Activated CD4-positive, alpha-beta T cell treated with anti-CD3 and anti-CD28 coated beads for 4 hours (primary cell): ENCODE data around the gene OTOGL.
"Not testable (repeated sequence)": the region's sequence is repeated elsewhere in the genome, so short reads cannot be mapped to it uniquely, and the experiment has no call there.

Experiments
- DNase-seq, 2 donors: peaks; one replicate each; pipeline ENCODE4 v3.0.0-alpha.2; 2020

OTOGL gene

DNA sequence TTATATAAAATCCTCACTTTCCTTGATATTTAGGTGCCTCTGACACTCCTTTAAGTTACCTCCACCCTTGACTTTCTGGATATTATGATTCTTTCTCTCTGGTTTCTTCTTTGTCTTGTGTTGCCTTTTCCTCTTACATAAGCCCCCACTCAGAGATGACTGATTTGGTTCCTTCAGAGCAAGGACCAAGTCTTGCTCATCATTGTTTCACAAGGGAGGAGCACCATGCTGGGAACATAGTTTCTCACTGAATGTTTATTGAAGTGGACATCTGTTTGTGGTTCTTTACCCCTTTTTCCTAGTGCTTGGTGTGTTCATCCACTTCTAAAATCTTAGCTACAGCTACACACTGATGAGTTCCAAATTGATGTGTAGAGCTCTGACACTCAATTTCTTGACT is 183.4 kb downstream of the OTOGL start:
- DNase-seq: no peak

DNA sequence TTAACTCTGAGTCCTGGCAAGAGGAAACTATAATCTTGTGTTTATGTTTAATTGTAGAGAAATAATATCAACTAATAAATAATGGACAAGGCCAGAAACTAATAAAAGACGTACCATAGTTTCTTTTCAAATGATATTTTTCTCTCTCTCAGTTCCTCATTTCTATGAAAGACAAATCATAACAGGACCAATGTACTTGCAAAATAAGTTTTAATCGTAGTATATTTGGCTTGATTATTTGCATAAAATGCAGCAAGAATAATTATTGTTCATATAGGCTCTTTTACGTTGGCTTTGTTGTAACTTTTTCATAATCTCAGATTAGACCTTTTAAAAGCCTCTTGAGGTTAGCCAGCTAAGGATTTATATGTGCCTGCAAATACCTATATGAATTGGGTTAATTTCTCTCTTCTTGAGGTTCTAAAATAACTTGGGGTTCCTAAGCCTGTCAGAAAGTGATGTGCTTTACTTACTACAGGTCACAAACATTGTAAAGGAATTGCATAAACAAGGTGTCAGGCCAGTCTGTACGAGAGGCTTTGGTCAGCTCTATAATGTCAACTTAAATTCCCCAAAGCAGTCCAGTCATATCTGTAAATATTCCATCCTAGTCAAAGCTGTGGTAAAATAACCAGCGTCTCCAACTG is 191.9 kb downstream of the OTOGL start:
- no peak for DNase-seq

DNA sequence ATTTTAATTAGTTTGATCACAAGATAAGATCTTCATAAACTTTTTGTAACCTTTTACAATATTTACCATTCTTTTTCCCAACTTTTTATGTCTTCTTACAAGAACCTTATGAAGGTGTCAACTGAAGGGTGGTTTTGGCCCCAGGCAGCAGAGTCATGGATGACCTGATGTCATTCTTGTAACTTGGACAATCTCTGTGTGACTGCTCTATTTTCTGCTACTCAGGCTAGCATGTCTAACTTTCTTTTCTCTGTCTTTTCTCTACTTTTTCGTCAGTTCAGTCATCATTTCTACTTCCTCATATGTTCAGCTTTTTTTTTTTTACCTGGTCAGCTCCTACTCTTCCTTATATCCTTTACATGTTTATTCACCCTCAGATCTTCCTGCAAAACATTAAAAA is 194.0 kb downstream of the OTOGL start:
- no peak for DNase-seq

DNA sequence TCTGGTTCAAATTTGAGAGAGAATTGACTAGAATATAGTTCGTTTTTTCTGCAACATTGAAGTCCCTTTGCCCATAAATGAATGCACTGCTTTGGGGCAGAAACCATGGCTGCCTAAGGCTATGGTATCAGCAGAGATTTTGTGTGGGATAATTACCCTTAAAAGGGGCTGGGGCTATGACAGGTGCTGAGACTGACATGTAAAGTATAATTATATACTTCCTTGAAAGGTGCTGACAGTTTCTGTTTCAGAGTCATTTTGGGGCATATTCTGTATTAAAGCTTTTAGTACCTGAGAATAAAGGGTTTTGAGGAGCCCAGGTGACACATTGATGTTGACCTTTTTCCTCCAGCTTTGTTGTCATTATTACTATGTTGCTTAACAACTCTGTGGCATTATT is 194.4 kb downstream of the OTOGL start:
- DNase-seq: no peak

DNA sequence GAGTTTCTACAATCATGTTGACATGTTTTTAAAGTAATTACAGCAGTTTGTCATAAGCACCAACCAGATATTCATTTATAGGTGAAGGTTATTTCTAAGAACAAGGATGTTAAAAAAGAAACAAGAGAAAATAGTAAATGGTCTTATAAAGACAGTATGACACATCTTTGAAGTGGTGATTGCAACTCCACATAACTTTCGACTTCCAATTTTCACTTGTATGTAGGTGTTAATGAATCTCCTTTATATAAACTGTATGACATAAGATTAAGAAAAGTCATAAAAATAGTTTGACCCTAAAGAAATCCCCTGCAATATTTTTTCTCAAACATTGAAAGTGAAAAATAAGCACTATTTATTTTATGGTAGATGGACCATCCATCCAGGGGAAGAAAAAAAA is 199.9 kb downstream of the OTOGL start:
- DNase-seq: no peak

DNA sequence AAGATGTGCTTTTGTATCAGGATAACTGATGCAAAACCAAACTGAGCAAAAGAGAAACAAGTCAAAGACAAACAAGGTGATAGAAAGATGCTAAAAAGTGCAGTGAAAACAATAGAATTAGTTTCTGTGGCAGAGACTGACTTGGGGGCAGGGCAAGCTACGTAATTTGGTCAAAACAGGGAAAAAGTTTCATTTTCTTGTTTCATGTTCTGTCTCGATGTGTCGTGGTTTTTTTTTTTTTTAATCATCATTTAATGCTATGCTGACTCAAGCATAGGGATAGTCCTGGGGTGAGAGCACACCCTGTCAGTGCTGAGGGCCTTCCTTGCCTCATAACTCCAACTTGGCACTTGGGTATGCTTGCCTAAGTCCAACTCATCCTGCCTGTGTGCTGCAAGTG is 200.6 kb downstream of the OTOGL start:
- DNase-seq: no peak

DNA sequence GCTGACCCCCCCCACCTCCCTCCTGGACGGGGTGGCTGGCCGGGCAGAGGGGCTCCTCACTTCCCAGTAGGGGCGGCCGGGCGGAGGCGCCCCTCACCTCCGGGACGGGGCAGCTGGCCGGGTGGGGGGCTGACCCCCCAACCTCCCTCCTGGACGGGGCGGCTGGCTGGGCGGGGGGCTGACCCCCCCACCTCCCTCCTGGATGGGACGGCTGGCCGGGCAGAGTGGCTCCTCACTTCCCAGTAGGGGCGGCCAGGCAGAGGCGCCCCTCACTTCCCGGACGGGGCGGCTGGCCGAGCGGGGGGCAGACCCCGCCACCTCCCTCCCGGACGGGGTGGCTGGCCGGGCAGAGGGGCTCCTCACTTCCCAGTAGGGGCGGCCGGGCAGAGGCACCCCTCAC is 208.1 kb downstream of the OTOGL start:
- DNase-seq: not testable (repeated sequence)

DNA sequence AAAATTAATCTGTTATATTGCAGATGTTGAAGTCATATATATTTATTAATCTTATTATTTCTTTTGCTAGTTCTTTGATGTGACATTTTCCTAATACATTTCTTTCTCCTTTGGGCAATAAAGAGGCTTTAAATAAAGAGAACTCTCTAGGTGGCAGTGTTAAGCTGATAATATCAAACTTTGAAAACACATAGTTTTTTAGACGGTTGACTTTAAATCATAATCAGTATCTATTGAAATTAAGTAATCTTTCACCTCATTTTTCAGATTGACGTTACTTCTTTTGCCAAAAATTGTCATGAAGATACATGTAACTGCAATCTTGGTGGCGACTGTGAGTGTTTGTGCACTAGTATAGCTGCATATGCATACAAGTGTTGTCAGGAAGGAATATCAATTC is 213.9 kb downstream of the OTOGL start:
- DNase-seq: no peak

DNA sequence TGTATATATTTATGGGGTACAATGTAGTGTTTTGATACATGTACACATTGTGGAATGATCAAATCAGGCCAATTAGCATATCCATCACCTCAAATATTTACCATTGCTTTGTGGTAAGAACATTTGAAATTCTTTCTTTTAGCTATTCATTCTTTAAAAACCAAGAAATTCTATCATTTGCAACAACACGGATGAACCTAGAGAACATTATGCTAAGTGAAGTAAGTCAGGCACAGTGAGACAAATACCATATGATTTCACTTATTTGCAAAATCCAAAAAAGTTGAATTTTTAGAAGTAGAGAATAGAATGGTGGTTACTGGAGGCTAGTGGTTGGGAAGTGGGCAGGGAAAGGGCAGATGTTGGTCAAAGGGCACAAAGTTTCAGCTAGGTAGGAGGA is 215.4 kb downstream of the OTOGL start:
- no peak for DNase-seq

DNA sequence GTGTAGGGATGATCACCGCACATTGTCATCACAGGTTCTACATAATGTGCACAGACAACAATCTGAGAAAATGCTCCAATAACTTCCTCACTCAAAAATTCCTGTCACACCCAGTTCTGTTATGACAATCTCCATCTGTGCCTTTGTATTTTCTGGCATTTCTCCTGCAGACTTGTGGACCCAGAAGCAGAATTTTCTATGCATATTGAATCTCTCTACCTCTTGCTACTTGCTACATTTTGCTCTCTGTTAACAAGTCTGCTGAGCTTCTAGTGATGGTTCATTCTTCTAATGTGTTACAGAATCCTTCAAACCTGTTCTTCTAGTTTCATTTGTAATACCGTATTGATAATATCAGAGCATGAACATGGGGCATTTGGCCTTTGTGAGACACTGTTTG is 216.9 kb downstream of the OTOGL start:
- DNase-seq: no peak

DNA sequence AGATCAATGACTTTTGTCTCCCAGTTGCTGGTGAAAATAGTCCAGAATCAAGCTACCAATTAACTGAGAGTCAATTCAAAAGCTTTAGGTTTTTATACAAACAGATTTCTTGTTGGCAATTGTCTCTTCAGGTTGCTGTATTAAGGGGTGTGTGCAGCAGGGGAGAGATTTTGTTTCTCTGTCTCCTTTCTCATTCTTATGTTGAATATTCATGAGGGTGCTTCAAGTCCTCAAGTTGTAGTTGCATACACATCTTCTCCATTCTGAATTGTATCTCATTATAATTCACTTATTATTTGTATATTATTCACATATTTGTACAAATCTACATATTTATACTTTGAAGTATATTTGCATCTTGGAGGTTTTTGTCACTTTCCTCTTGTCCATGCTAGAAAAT is 218.0 kb downstream of the OTOGL start:
- DNase-seq: no peak

DNA sequence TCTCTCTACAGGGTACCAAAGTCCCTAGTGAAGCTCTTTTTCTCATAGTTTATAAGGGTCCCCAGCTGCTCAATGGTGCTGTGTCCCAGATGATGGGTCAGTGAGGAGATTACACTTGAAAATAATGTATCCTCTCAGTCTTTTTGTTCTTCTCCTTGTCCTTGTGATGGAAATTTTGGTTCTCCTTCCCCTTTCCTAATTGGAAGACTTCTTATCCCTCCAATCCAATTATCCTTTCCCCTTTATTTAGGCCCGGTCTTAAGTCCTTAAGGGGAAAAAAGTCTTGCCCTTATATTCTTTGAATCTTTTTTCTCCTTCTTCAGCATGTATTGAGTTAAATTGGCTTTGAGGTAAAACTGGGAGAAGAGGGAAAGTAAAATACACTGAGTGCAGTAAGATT is 218.6 kb downstream of the OTOGL start:
- no peak for DNase-seq

DNA sequence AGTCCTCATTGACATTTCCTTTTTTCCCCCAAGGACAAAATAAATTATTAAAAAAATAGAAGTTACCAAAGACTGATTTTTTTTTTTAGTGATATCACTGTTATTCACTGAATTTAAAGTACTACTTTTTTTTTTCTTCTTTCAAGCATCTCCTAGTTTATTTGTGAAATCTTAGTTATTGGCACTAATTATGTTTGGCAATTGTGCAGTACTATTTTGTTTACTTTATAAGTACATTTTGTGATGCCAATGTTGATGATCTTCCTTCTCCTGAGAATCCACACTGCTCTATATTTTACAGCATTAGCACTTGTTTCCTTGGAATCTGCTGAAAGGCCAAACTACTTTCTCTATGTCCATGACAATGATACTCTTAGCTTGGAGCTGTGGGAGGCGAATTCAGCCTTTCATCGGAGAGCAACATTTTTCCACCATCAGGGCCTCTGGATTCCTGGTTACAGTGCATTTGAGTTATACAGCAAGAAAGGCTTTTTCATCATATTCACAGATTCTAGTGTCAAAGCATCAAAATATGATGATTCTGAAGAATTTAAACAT is 220.9 kb downstream of the OTOGL start:
- DNase-seq: no peak

DNA sequence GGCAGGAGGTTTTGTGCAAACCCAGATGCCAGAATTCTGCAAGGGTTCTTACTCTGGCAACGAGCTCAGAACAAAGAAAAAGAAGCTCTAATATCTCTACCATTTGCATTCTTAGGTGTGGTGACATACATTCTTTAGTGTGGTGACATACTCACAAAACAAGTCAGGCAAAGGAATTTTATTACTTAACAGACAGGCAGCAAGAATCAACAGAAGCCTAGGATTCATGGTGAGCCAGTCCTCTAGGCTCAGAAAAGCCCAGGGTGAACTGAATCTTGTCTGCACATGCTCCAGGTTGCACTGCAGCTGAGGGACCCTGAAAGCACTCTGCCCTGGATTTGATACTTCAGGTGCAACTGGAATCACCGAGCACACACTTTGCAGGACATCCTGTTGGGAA is 222.3 kb downstream of the OTOGL start:
- no peak for DNase-seq

DNA sequence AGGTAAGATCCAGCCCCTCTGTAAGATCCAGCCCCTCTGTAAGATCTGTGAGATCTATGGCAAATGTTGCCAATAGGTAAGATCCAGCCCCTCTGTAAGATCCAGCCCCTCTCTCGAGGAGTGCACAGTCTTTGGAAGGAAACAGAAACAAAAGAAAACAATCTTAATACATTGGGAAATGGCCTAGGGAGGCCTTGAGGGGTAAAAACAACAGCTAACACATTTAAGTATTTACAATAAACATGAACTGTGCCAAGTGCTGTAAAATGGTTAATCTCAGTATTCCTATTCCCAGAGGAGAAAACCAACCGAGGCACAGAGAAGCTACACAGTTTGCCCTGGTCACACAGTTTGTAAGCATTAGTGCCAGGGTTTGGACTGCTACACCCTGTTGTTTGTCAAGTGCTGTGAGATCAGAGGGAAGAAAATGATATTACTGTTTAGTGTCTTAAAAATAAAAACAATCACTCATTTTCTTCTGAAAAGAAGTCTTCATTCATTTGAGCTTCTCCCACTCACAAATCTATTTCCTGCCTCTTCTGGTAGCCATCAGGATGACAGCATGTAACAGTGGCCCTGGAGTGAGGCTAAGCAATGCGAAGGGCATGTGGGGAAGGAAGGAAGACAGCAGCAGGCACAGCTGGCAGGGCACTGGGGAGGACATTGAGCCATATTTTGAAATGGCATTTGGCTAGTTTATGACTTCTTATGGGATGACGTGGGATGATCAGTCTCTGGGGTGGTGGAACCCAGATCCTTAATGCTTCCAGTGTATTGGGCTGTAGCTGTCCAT is 226.0 kb downstream of the OTOGL start:
- DNase-seq: no peak

DNA sequence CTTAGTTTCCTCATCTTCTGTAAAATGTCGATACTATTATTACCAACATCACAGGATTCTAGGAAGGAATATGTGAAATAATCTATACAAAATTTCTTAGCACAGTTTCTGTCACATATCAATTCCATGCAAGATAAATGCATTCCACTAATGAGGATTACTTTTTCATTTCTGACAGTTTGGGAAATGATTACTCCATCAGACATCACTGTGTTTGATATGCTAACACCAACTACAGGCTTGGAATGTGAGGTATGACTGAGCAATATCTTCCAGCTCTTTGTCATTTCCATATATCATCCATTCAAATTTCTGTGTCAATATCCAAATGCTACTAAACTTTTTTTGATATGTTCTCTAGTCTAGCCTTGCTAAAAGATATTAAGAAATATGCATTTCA is 233.5 kb downstream of the OTOGL start:
- DNase-seq: no peak

DNA sequence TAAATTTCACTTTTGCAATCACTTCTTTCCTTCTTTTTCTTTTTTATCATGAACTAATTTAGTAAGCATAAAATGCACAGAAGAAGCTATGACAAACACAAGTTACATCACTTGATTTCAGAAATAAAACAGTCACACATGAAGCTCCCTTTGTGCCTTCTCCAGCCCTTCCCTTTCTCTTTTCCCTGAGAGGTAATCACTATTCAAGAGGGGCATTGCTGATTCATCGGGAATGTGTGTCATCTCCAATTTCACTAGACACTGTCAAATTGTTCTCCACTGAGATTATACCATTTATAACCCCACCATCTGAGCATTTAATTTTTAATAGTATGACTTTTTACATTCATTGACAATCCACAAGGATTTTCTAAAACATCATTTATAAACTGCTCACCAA is 253.1 kb downstream of the OTOGL start:
- no peak for DNase-seq

DNA sequence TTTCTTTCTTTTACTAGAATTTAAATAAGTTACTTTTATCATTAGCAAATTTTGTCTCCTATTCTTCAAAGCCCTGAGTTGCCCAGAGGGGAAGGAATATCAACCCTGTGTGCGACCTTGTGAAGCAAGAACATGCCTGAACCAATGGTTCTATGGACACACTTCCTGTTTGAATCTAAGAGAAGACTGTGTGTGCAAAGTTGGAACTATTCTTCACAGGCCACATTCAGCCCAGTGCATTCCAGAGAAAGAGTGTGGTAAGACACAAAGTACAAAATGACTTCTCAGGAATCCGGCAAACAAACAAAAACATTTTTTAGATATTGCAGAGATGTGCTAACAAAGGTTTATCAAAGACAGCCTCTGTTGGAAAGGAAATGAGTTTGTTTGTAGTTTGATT is 253.9 kb downstream of the OTOGL start:
- DNase-seq: no peak

DNA sequence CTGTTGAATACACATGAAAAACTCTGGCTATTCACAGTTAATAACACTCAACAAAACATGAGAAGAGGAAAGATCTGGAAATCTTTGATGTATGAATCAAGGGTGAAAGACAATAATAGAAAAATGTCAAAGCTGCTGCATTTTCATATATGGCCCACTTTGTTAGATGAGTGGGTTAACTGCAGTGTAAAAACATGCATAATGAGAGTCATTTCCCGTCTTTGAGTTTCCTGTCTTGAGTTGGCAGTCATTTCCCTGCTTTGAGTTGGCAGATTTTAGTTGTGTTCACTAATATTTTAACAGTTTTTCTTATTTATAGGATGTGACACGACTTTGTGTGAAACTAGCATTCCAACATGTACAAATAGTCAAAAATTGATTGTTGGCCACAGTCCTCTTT is 256.8 kb downstream of the OTOGL start:
- DNase-seq: no peak

DNA sequence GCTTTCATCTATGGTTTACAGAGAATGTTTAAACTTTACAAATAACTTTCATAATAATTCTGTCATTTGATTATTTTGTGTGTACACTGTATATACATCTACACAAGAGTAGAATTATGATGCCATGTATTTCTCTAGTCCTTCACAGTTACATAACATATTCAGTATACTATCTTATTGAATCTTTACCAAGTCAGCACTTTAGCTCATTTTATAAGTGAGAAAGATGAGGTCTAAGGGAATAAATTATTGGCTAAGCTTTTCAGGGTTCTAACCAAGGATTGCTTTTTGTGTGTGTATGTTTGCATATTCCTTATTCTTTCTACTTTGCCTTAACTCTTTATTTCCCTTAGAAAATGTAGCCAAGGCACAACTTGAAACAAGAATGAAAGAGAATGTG is 260.4 kb downstream of the OTOGL start:
- no peak for DNase-seq

DNA sequence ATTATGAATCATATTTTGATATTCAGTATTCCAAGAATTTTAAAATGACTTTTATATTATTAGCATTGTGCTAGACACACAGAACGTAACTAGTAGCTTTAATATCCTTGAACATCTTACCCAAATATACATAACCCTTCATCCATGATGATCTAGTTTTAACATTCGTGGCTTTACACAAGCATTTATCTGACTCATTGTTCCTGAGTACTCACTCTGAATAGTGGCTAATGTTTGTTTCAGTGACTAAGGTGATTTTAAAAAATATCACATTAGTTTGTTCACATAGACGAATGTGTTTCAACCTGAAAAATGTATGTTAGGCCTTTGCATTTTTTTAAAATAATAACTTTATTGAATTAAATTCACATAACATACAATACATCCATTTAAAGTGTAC is 264.7 kb downstream of the OTOGL start:
- DNase-seq: no peak

DNA sequence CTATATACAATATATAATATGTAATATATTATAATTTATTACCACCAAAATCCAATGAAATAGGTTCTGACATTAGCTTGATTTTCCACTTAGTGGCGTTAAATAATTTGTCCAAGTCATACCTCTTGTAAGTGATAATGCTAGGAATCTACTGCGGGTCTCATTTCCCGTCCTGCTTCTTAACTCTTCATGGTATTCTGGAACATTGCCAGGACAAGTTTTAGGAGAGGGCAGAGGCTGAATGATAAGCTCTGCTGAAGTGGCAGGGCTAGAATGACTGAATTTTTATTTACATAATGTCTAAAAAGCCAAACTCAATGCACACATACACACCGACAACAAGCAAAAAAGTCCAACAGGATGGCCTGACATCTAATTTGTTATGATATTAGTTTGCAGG is 274.3 kb downstream of the OTOGL start:
- DNase-seq: no peak

DNA sequence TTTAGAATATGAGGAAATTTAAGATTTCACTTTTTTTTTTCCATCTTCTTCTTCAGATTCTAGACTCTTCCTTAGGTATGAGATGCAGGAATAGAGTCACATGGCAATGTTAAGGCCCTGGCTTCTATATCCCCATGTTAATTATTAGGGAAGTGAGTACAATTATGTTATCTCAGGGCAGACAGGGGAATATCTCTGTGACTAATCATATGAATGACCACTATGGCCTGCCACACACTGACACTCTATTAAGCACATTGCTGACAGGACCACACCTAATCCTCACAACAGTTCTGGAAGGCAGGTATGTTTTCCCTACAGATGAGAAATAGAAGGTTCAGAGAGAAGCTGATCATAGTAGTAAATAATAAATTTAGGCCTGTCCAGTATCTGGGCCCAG is 275.3 kb downstream of the OTOGL start:
- DNase-seq: no peak

DNA sequence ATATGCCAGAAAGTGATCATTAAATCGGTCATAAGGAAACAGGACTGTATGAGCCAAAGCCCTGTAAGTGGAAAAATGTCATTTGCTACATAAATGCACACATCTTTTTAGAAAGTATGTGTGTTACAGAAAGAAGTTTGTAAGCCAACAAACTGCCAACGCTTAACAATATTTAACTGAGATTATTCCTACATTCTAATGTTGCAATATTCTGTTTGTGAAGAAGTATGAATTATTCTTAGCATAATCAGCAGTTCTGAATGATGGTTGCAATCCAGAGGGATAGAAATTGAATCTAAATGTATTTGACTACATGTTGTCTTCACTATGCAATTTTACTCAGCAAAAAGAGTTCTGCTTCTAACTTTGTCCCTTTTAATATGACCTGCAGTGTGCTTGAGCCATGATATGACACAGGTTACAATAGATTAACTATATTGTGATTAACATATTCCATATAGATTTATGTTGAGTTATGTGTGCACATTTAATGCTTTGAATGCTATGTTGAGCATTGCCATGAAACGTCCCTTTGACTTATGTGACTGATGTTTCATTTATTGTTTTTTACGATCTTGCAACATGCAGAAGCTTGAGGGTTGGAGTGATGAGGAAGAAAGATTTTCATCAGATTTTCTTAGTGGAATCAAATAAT is 277.9 kb downstream of the OTOGL start:
- DNase-seq: no peak
